CD4-positive, alpha-beta T cell treated with Interleukin-6 for 4 hours (primary cell): ENCODE measurements around the gene LCNL1.
"Not testable (repeated sequence)": the region's sequence is repeated elsewhere in the genome, so short reads cannot be mapped to it uniquely, and the experiment has no call there.

Experiments
- DNase-seq: peaks from one replicate; pipeline ENCODE4 v3.0.0-alpha.2; 2020; ENCODE audit warnings: mixed read lengths

The LCNL1 gene

GRCh38 chr9:137028263-137029057 lies 45.7 kb downstream of the LCNL1 start:
- DNase-seq = peak; percentile 81

- peak; percentile 79 for DNase-seq
These were observed 46.5 kb downstream of the LCNL1 start for GRCh38 chr9:137029058-137029936.

- no peak for DNase-seq
These were observed 47.2 kb downstream of the LCNL1 start for GRCh38 chr9:137030006-137030405.

GRCh38 chr9:137030538-137031527 lies 48.0 kb downstream of the LCNL1 start:
- DNase-seq = peak; percentile 53

- peak; percentile 49 for DNase-seq
These were observed 49.3 kb downstream of the LCNL1 start, which contains the start of gene FUT7 for GRCh38 chr9:137031904-137032640. TSS of gene FUT7 (minus strand) at chr9:137032088. CDS start at chr9:137031991, 97 bp downstream.

GRCh38 chr9:137032858-137033257 lies 50.1 kb downstream of the LCNL1 start:
- peak; percentile 27 for DNase-seq

GRCh38 chr9:137033481-137033880 lies 50.7 kb downstream of the LCNL1 start:
- DNase-seq = not testable (repeated sequence)

GRCh38 chr9:137034039-137034708 lies 51.4 kb downstream of the LCNL1 start:
- no peak for DNase-seq

- DNase-seq = peak; percentile 92
These were observed 52.1 kb downstream of the LCNL1 start for GRCh38 chr9:137034709-137035506.
